Measurements from ENCODE around the gene TMEM240.
"Not testable (repeated sequence)": the region's sequence is repeated elsewhere in the genome, so short reads cannot be mapped to it uniquely, and the experiment has no call there.

DNA sequence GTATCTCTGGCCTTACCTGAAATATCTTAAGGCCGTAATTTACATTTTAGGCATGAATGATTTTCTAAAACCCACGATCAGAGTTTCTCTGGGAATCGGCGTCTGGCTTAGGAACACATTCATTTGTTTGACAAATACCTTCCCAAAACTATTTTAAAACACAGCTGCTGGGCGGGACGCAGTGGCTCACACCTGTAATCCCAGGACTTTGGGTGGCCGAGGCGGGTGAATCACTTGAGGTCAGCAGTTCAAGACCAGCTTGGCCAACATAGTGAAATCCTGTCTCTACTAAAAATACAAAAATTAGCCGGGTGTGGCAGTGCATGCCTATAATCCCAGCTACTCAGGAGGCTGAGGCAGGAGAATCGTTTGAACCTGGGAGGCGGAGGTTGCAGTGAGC is 16.5 kb upstream of the TMEM240 start:
- not testable (repeated sequence) for TF ChIP-seq EZH2 (IDR thresholded peaks at IDR 0.05); POLR2AphosphoS5 (IDR thresholded peaks at IDR 0.05; ENCODE audit: borderline replicate concordance, low read depth, low read length); FOXP2 (optimal IDR thresholded peaks at IDR 0.05; ENCODE audit: control extremely low read depth, extremely low read length, insufficient read depth)

All from SK-N-MC (cell line).